Right lung (tissue), 5 donors: ENCODE results near the gene CDK5RAP2. TPM values are rescaled to one million over a fixed set of nuclear protein-coding genes. Genes with fewer than 3 reads are reported as not detected.
"Not testable (repeated sequence)": the region's sequence is repeated elsewhere in the genome, so short reads cannot be mapped to it uniquely, and the experiment has no call there.

Experiments used
- DNase-seq, 2 donors: peaks; one replicate each; pipeline ENCODE4 v3.0.0-alpha.2; 2013
- polyA plus RNA-seq, 5 donors: library from polyadenylated mRNA; unstranded; fragments of 120-200 nt; gene quantifications; one replicate each; pipeline versions ENCODE4 v1.2.1 to v1.2.3, GENCODE V29; 2013; ENCODE audit warnings: inconsistent platforms in 1 of 5, low replicate concordance in 1 of 5; ENCODE audit not compliant: insufficient read length in 5 of 5, insufficient read depth in 1 of 5

Gene CDK5RAP2
- polyA plus RNA-seq, 5 donors = 51.7 to 75.6 (median 68.1) TPM

DNA sequence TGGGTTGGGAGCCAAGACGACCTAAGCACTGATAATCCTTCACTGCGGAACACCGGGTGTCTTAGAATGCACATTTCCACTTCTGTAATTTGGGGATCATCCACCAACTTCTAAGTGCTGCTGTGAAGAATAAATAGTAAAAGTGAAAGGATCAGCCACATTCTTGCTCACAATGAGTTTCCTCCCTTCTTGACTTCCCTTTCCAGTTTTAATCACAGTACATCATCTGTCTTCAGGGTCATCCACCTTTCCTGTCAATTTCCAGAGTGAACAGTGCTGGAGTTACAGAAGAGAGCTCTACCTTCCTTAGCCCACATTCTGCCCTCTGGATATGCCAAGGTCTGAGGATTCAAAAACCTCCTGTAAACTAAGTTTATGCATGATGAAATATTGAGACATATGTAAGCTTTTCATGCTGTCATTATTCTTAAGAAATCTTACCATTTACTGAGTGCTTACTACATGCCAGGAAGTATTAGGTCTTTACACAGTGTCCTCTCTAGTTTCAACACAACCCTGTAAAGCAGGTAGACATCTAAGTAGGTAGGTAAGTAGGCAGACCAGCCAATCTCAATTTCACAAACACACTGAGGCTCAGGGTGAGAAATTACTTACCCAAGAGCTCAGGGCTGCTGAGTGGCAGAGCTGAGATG lies 105.2 kb downstream of the CDK5RAP2 start:
- no peak for DNase-seq

- no peak for DNase-seq
Observed at GRCh38 chr9:120473608-120474007, 106.4 kb downstream of the CDK5RAP2 start.

- DNase-seq = no peak
Observed at GRCh38 chr9:120465685-120466407, 114.1 kb downstream of the CDK5RAP2 start.

GRCh38 chr9:120464887-120465421 lies 115.0 kb downstream of the CDK5RAP2 start:
- DNase-seq = no peak

DNA sequence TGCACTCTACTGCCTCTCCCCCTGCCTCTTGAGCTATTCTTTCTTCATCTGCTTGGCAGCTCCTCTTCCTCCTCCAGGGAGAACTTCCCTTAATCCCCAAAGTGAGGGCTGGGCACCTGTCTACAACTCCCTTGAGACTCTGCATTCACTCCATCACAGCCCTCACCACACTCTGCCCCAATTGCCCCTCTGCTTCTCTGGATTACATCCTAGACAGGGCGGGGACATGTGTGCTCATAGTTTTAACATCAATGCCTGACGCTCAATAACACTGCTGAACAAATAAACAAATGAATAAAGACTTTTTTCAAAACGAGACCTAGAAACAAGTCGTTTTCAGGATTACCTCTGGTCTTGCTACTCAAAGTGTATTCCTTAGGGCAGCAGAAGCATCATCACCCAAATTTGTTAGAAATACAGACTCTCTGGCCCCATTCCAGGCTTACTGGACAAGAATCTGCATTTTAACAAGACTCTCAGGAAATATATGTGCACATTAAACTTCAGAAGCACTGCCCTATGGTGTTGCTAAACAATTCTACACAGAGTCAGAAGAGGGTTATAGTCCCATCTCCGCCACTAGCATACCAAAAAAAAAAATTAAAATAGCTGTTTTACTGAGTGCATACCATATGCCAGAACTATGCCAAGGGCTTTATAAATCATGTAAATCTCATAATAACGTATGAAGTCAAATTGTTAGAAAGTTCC lies 115.6 kb downstream of the CDK5RAP2 start:
- no peak for DNase-seq

DNA sequence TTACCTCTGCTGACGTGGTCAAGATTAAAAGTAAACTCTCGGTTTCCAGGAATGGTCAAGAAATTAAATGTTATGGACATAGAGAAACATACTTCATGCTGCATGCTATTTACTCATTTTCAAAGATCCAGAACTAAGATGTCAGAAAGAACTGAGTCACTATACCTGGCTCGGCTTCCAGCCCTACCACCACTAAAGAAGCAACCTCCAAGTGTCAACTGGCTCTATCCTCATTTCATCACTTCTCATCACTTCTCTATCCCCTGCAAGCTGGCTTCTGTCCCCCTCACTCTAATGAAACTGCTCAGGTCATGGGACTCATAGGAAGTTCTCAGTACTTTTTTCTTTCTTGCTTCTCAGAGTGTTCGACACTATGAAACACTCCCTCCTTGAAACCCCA lies 116.2 kb downstream of the CDK5RAP2 start:
- no peak for DNase-seq

DNA sequence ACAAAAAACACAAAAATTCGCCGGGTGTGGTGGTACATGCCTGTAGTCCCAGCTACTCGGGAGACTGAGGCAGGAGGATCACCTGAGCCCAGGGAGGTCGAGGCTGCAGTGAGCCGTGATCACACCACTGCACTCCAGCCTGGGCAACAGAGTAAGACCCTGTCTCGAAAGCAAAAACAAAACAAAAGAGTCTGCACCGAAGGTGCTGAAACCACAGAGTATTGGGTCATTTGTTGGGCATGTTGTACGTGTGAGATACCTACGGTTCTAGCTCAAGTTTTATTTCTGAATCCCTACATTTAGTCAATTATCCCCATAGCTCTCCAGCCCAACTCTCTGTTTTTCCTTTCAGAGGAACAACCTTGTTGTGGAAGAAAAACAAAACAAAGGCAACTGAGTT lies 118.3 kb downstream of the CDK5RAP2 start:
- not testable (repeated sequence) for DNase-seq

- no peak for DNase-seq
Observed at GRCh38 chr9:120456218-120456617, 123.7 kb downstream of the CDK5RAP2 start.

GRCh38 chr9:120454467-120454866 lies 125.5 kb downstream of the CDK5RAP2 start:
- DNase-seq = no peak

DNA sequence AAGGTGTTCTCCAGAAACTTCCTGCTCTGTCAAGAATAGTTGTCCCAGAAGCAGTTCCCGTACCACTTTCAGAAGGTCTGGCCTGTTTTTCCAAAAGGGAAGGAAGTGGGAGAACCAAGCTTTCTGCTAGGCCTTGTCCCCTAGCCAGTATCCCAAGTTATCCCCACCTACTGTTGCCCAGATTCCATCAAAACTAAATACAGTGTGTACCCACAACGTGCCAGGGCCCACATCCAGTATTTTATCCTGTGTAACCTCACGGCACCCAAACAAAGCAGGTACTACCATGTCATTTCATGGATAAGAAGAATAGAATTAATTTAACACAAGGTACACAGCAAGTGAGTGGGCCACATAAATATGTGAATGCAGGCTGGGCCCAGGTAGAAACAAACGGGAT lies 126.2 kb downstream of the CDK5RAP2 start:
- DNase-seq = no peak

DNA sequence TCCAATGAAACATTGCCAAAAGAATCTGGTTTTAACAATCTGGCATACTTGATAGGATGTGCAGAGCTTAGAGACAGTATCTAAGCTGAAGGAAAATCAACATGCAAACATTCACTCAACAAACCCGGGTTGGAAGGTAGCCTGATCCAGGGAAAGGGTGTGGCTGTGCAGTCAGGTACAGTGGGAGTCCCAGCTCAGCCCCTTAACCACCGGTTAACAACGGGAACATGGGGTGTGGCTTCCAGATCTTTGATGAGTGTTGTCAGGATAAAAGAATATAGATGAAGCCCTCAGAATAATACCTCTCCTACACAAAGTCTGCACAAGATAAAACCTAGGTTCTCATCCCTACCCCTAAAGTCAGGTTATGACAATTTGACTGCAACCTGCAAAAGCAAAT lies 127.3 kb downstream of the CDK5RAP2 start:
- no peak for DNase-seq

DNA sequence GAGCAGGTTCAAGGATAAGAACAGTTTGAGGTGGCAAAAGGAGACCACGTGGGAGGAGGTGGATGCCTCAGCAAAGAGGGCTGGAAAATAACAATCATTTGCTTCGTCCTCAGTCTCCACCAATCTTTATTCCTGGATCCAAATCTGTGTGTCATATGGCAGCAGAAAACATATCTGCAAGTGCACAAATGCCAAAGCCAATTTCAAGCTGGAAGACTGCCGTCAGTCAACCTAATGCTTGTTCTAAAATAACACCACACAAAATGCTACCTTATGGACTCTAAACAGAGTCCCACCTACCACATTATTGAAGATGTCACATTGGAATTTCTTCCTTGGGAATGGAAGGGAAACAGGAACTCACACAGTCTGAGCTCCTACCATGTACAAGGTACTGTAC lies 129.1 kb downstream of the CDK5RAP2 start:
- DNase-seq = no peak

DNA sequence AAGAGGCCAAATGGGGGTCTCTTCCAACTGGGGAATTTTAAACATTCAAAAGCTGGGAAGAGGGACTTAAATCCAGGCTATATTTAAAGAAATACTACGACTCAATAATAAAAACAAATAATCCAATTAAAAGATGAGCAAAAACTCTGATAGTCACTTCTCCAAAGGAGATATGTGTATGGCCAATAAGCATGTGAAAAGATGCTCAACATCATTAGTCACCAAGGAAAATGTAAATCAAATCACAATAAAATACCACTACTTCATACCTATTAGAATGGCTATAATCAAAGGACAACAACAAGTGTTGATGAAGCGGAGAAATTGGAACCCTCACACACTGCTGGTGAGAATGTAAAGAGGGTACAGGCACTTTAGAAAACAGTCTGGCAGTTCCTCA lies 130.4 kb downstream of the CDK5RAP2 start:
- no peak for DNase-seq

DNA sequence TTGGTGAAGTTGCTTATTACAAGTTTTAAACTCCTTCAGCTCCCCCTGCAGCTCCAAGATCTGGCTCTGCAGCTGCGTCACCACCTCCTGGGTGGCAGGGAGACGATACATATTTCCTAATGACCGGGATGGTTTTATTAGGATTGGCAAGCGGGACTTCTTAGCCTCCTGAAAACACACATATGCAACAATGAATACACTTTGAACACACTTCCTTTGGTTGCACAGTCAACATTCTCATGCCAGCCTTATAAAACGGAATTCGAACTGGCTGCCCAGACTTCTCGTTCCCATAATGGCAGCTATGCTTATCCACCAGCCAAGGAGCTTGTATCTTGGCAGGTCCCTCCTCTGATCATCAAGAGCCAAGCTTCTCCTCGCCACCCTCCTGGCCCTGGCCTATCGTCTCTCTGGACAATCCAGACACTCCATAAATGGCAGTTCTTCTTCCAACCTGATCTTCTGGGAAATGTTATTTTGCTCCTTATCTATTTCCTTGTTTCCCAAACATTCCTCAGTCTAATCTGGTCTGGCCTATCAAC lies 131.9 kb downstream of the CDK5RAP2 start:
- DNase-seq = no peak

DNA sequence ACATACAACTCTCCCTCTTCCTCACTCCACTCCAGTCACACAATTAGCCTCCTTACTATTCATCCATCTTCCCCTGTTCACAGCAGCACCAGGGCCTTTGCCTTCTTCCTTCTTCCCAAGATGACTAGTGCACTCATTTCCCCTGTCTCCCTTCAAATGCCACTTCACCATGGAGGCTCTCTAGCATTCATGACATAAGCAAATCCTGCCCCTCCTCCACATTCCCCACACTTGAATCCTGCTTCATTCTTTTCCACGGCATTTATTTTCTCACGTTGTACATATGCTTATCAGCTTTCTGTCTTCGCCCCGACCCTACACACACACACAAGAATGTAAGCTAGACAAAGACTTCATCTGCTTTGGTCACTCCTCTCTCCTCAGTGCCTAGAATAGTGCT lies 133.3 kb downstream of the CDK5RAP2 start:
- no peak for DNase-seq

DNA sequence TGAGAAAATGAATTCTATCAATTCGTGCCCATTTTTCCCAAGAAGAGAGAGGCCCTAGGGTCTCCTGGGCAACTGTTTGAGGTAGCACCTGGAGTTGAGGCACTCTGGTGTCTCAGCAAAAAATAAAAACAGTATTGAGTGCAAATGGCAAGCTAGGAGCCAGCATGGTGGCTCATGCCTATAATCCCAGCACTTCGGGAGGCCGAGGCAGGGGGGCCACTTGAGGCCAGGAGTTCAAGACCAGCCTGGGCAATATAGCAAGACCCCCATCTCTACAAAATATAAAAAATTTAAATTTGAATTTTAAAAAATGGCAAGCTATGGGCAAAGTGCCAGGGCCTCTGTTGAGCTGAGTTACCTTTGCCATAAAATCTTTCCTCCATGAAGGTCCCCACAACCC lies 136.0 kb downstream of the CDK5RAP2 start:
- no peak for DNase-seq

- no peak for DNase-seq
Observed at GRCh38 chr9:120443489-120443888, 136.5 kb downstream of the CDK5RAP2 start.

DNA sequence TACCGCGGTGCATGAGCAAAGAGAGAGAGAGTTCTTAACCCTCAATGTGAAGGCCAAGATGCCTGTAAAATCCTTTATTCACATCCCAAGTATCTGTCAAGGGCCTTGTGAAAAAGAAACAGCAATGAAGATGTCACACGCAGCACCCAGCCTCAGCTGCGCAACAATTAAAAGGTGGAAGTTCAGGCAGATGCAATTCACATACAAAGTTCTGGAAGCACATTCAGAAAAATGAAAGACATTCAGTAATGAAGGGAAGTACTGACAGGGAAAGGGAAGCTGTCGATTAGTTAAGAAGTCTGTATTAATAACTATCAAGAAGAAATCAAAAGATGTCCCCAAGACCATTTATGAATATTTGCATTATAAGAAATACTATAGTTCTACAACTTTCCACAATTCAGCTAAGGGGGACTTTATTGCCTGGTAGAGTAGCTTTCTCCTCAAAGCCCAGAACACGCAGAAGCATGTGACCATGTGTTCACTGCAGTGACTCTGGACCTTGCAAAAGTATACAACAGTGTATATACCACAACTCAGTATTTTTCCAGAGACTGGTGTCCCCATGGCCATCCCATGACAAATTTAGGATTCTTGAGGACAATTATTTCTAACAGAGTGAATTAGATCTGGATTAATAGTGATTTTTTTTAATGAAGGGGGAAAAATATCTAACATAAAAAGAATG lies 137.5 kb downstream of the CDK5RAP2 start:
- no peak for DNase-seq

- no peak for DNase-seq
Observed at GRCh38 chr9:120441426-120442307, 138.3 kb downstream of the CDK5RAP2 start.

DNA sequence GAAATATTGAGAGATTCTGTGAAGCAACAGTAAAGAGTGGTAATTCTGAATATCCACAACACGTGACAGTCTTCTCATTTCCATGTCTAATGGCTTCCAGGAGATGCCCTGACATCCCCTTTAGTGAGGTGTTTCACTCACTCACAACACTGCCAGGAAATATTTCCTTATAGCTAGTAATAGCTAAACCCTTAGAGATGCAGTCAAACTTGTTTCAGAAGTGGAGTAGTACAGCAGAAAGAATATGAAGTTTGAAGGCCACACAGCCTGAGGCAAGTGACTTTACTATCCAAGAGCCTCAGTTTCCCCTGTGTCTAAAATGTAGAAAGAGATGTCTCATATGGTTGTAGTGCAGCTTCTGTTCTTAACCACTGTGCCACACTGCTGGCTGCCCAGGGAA lies 139.2 kb downstream of the CDK5RAP2 start:
- DNase-seq = no peak

DNA sequence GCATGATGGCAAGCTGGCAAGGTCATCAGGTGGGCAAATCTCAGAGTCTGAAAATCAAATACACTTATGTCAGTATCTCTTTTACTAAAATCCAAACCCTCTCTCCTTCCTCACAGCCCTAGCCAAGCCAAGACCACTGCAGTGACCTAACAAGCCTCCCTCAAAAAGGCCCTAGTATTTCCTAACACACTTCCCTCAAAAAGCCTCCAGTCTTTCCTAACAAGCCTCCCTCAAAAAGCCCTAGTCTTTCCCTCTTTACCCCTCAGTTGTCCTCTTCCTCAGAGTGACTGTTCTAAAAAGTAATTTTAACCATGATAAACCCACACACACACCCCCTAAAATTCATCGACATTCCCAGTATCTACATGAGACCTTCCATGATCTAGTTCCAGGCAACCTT lies 140.0 kb downstream of the CDK5RAP2 start:
- no peak for DNase-seq
